Upper lobe of right lung (tissue), 1 donor: ENCODE data around the gene CA10. TPM values are rescaled to one million over a fixed set of nuclear protein-coding genes. Genes with fewer than 3 reads are reported as not detected.

Source experiments
- ATAC-seq: fragments of 200-7000 bp; cut with Tn5 transposase; one replicate; pipeline ENCODE4 v1.9.1; 2020; ENCODE audit warnings: mild to moderate bottlenecking, moderate library complexity
- DNase-seq: peaks from one replicate; pipeline ENCODE4 v3.0.0-alpha.2; 2020
- H3K27ac ChIP-seq: fragments of 200-600 bp; one replicate; pipeline ENCODE4 v1.8.0; 2022
- H3K27me3 ChIP-seq: fragments of 200-600 bp; one replicate; pipeline ENCODE4 v1.8.0; 2022; ENCODE audit warnings: mild to moderate bottlenecking
- H3K36me3 ChIP-seq: fragments of 200-600 bp; one replicate; pipeline ENCODE4 v1.8.0; 2022
- H3K4me1 ChIP-seq: fragments of 200-600 bp; one replicate; pipeline ENCODE4 v1.8.0; 2022
- H3K4me3 ChIP-seq: fragments of 200-600 bp; one replicate; pipeline ENCODE4 v1.8.0; 2022; ENCODE audit warnings: mild to moderate bottlenecking
- H3K9me3 ChIP-seq: fragments of 200-600 bp; one replicate; pipeline ENCODE4 v1.8.0; 2022
- CTCF ChIP-seq: fragments of 200-600 bp; IDR thresholded peaks from one replicate; pipeline ENCODE4 v1.8.0; 2022; ENCODE audit warnings: antibody characterized with exemption
- intact Hi-C: fragments of 100-400 bp; cut with DNase I; formaldehyde crosslinking; loops from one replicate; pipeline ENCODE4 v1.11.0; 2022
- total RNA-seq: library from RNA; stranded (reverse); fragmentation: NEBNext Ultra II Directional; extraction: Animal tissue kit (Norgen Biotek cat#: 25700); gene quantifications from one replicate; pipeline ENCODE4 v1.2.1, GENCODE V29; 2021
- donor health status: DM: no; HTN: yes; CAD: no; lungs with severe emphysema.

Gene CA10
- total RNA-seq, 1 donor from 2014 or later: not detected

GRCh38 chr17:51720439-51720838 is 438.1 kb downstream of the CA10 start:
- Histone ChIP-seq H3K4me3 (no peak overlapping the region), H3K27me3 (no peaks in the 10 kb centered on the region), H3K4me1 (no peaks in the 10 kb centered on the region), H3K36me3 (no peaks in the 10 kb centered on the region), H3K27ac (no peak overlapping the region), H3K9me3 (no peaks in the 10 kb centered on the region)
- no peak for TF ChIP-seq CTCF
- intact Hi-C loops: no loop called here
- DNase-seq (no peak), ATAC-seq (no peak)

DNA sequence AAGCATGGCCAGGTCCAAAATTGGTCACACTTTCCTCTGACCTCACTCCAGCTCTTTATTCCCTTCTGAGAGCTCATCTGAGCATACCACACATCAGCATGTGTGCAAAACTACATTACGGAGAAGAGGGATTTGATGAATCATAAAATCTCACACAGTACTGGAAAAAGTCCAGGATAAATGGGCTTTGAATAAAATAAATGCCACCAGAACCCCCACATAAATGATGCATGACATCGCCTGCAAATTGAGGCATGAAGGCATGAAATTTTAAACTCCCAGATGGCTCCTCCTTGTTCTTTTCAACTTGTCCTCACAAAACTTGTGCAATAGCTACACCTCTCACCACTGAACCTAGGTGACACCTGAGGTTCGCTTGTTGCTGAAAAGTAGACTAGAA is 439.5 kb downstream of the CA10 start:
- no peak overlapping the region for H3K27ac ChIP-seq
- H3K9me3 ChIP-seq: no peaks in the 10 kb centered on the region
- no peak overlapping the region for H3K4me3 ChIP-seq
- no peak for DNase-seq
- ATAC-seq: no peak
- intact Hi-C loops: no loop called here
- H3K36me3 ChIP-seq: no peaks in the 10 kb centered on the region
- H3K27me3 ChIP-seq: no peaks in the 10 kb centered on the region
- H3K4me1 ChIP-seq: no peaks in the 10 kb centered on the region
- TF ChIP-seq CTCF: no peak

DNA sequence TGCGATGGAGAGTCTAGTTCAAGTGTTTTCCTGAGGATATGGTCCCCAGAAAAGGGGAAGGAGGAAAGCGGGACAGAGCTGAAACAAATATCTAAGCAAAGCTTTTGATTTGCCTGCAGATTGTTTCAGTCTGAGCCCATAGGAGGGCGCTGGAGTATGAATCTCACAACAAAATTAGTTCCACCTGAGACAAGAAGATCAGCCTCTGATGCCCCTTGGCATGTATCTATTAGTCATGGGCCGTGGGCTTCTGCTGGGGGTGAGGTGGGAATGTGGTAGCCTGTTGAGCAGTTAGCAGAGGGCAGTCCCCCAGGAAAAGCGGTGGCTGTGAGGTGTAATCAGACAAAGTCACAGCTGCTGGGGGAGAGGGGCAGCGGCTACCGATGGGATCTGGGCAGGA is 446.9 kb downstream of the CA10 start:
- no peak for TF ChIP-seq CTCF
- no peak for DNase-seq

GRCh38 chr17:51710634-51710979 is 447.9 kb downstream of the CA10 start:
- Histone ChIP-seq H3K4me1 (no peaks in the 10 kb centered on the region), H3K27me3 (no peaks in the 10 kb centered on the region), H3K27ac (no peak overlapping the region), H3K4me3 (no peak overlapping the region), H3K36me3 (no peaks in the 10 kb centered on the region), H3K9me3 (no peaks in the 10 kb centered on the region)
- intact Hi-C loops: no loop called here
- no peak for TF ChIP-seq CTCF
- ATAC-seq: no peak
- no peak for DNase-seq

More for the DNA sequence above, 446.9 kb downstream of the CA10 start:
- intact Hi-C loops: no loop called here
- no peaks in the 10 kb centered on the region for H3K9me3 ChIP-seq
- ATAC-seq: no peak
- no peaks in the 10 kb centered on the region for H3K27me3 ChIP-seq
- H3K36me3 ChIP-seq: no peaks in the 10 kb centered on the region
- no peaks in the 10 kb centered on the region for H3K4me1 ChIP-seq
- no peak overlapping the region for H3K4me3 ChIP-seq
- no peak overlapping the region for H3K27ac ChIP-seq

GRCh38 chr17:51709694-51710633 is 448.6 kb downstream of the CA10 start:
- Histone ChIP-seq H3K36me3 (no peaks in the 10 kb centered on the region), H3K4me3 (no peak overlapping the region), H3K27ac (no peak overlapping the region), H3K4me1 (no peaks in the 10 kb centered on the region), H3K27me3 (no peaks in the 10 kb centered on the region), H3K9me3 (no peaks in the 10 kb centered on the region)
- intact Hi-C loops: no loop called here
- ATAC-seq (no peak), DNase-seq (no peak)
- TF ChIP-seq CTCF: no peak
